GM12878 (cell line): Measurements from ENCODE around the gene LMOD1. TPM values are rescaled to one million over a fixed set of nuclear protein-coding genes. Genes with fewer than 3 reads are reported as not detected.

ENCODE experiments used
- ATF2 ChIP-seq: IDR thresholded peaks from 2 replicates; pipeline ENCODE4 v1.6.1; 2012; ENCODE audit warnings: low read length, inconsistent platforms
- BCL11A ChIP-seq: IDR thresholded peaks from 2 replicates; pipeline ENCODE4 v1.6.1; 2011; ENCODE audit warnings: low read depth, low read length
- BMI1 ChIP-seq: fragments of 450-650 bp; IDR thresholded peaks from 2 replicates; pipeline ENCODE4 v1.6.1; 2016; ENCODE audit warnings: mild to moderate bottlenecking, moderate library complexity, borderline replicate concordance
- CBX5 ChIP-seq: sonication (generic); IDR thresholded peaks from 2 replicates; pipeline ENCODE4 v1.6.1; 2016; ENCODE audit warnings: low read depth, moderate library complexity, mild to moderate bottlenecking, inconsistent platforms
- CREB1 ChIP-seq: IDR thresholded peaks from 2 replicates; pipeline ENCODE4 v1.6.1; 2012; ENCODE audit warnings: low read depth, mild to moderate bottlenecking, inconsistent platforms
- CREM ChIP-seq: IDR thresholded peaks from 2 replicates; pipeline ENCODE4 v1.6.1; 2014; ENCODE audit warnings: antibody characterized with exemption, low read depth
- E2F4 ChIP-seq: IDR thresholded peaks from 2 replicates; pipeline ENCODE4 v1.6.1; 2012; ENCODE audit warnings: low read depth, low read length, improper control_type of control experiment
- ESRRA ChIP-seq: IDR thresholded peaks from 2 replicates; pipeline ENCODE4 v1.6.1; 2012; ENCODE audit warnings: mild to moderate bottlenecking, low read length, improper control_type of control experiment
- ETV6 ChIP-seq, 2 experiments: fragments of 450-650 bp in 1 of 2; IDR thresholded peaks in 1 of 2; conservative IDR thresholded peaks in 1 of 2; 2 replicates each; pipeline ENCODE4 v1.6.1; 2014; ENCODE audit warnings: antibody characterized with exemption in 1 of 2, borderline replicate concordance in 1 of 2, low read depth in 1 of 2, mild to moderate bottlenecking in 1 of 2, moderate library complexity in 1 of 2
- FOXK2 ChIP-seq: fragments of 450-650 bp; IDR thresholded peaks from 2 replicates; pipeline ENCODE4 v1.6.1; 2017; ENCODE audit warnings: mild to moderate bottlenecking, moderate library complexity
- FOXM1 ChIP-seq: IDR thresholded peaks from 2 replicates; pipeline ENCODE4 v1.6.1; 2012; ENCODE audit warnings: low read depth, mild to moderate bottlenecking, inconsistent platforms, low read length, moderate library complexity
- HDAC2 ChIP-seq: fragments of 200-600 bp; sonication (generic); IDR thresholded peaks from 2 replicates; pipeline ENCODE4 v1.6.1; 2017
- IKZF2 ChIP-seq, 2 experiments: fragments of 450-650 bp; IDR thresholded peaks; 2 replicates each; pipeline ENCODE4 v1.6.1; 2017; ENCODE audit warnings: mild to moderate bottlenecking in 2 of 2, moderate library complexity in 2 of 2
- MYB ChIP-seq: fragments of 150-350 bp; IDR thresholded peaks from 2 replicates; pipeline ENCODE4 v1.6.1; 2014; ENCODE audit warnings: mild to moderate bottlenecking, low read depth, low read length, borderline replicate concordance
- NKRF ChIP-seq: fragments of 450-650 bp; conservative IDR thresholded peaks from 2 replicates; pipeline ENCODE4 v1.6.1; 2017; ENCODE audit warnings: mild to moderate bottlenecking, moderate library complexity
- PBX3 ChIP-seq: IDR thresholded peaks from 2 replicates; pipeline ENCODE4 v1.6.1; 2011; ENCODE audit warnings: mild to moderate bottlenecking, low read depth, low read length, moderate library complexity; ENCODE audit not compliant: insufficient replicate concordance
- RBBP5 ChIP-seq: fragments of 200-600 bp; sonication (generic); conservative IDR thresholded peaks from 2 replicates; pipeline ENCODE4 v1.6.1; 2016
- RELB ChIP-seq: fragments of 450-650 bp; IDR thresholded peaks from 2 replicates; pipeline ENCODE4 v1.6.1; 2017; ENCODE audit warnings: low read depth, mild to moderate bottlenecking, moderate library complexity
- SP1 ChIP-seq: IDR thresholded peaks from one replicate; pipeline ENCODE4 v1.6.1; 2011; ENCODE audit warnings: low read depth, low read length
- SPI1 ChIP-seq: IDR thresholded peaks from 2 replicates; pipeline ENCODE4 v1.6.1; 2011; ENCODE audit warnings: low read depth, mild to moderate bottlenecking, low read length, moderate library complexity, borderline replicate concordance; ENCODE audit not compliant: insufficient read depth
- SUPT20H ChIP-seq: IDR thresholded peaks from 2 replicates; pipeline ENCODE4 v1.6.1; 2011; ENCODE audit warnings: low read depth, mild to moderate bottlenecking, low read length, moderate library complexity, borderline replicate concordance; ENCODE audit not compliant: control insufficient read depth
- SUZ12 ChIP-seq: fragments of 200-600 bp; sonication (generic); IDR thresholded peaks from one replicate; pipeline ENCODE4 v1.6.1; 2018; ENCODE audit warnings: antibody characterized with exemption, mild to moderate bottlenecking; ENCODE audit not compliant: unreplicated experiment
- ZSCAN29 ChIP-seq: fragments of 450-650 bp; IDR thresholded peaks from 2 replicates; pipeline ENCODE4 v1.6.1; 2017; ENCODE audit warnings: mild to moderate bottlenecking, moderate library complexity
- ZZZ3 ChIP-seq: IDR thresholded peaks from 2 replicates; pipeline ENCODE4 v1.6.1; 2011; ENCODE audit warnings: low read depth; ENCODE audit not compliant: control insufficient read depth, insufficient read length
- polyA plus RNA-seq, 11 experiments: library from polyadenylated mRNA; depleted of rRNA in 4 of 11; unstranded in 6 of 11; stranded (reverse) in 5 of 11; fragments of >200 nt; fragmentation: Nextera tagmentation in 4 of 11; fragmentation: Illumina TruSeq in 1 of 11; extraction: Ambion mirVana in 4 of 11; extraction: Trizol in 1 of 11; gene quantifications; 1 replicate in 1 of 11; 2 replicates in 10 of 11; pipeline versions ENCODE4 v1.2.1 to v1.2.3, GENCODE V29; 2011 to 2016; ENCODE audit warnings: inconsistent platforms in 2 of 11, missing spikeins in 2 of 11, low read depth in 1 of 11
- total RNA-seq, 4 experiments: library from RNA; depleted of rRNA in 3 of 4; stranded (reverse); fragments of >200 nt in 3 of 4; fragmentation: Illumina TruSeq in 1 of 4; extraction: Trizol in 1 of 4; gene quantifications; 2 replicates each; pipeline versions ENCODE4 v1.2.1 to v1.2.3, GENCODE V29; 2013 to 2021

Gene LMOD1
- total and polyA plus RNA-seq, 10 of the 15 experiments (the other 5 are each of a cell fraction or from before 2014, with no cell fraction given), result 0.15 TPM; not detected in 9

GRCh38 chr1:201955009-201955728 is 8.8 kb upstream of the LMOD1 start, which contains the start of gene TIMM17A (continued):
- peak; percentile 69 for TF ChIP-seq SPI1
- TF ChIP-seq ZSCAN29, result no peak
- 0 out of 2 replicates have a peak, but pooled peaks have one; percentile 33 for TF ChIP-seq FOXK2
- TF ChIP-seq ZZZ3, result no peak
- no peak; the same call in 1 of the 2 replicates for TF ChIP-seq HDAC2
- peak; percentile 53 to 69 for TF ChIP-seq IKZF2 (IDR thresholded peaks at IDR 0.05)
- no peak for TF ChIP-seq MYB
- TF ChIP-seq E2F4, result 0 out of 2 replicates have a peak, but pooled peaks have one; percentile 11
- peak; percentile 80 for TF ChIP-seq CREB1
- TF ChIP-seq ATF2, result no peak
- no peak for TF ChIP-seq PBX3
- TF ChIP-seq ETV6 (conservative IDR thresholded peaks at IDR 0.05 in 1 of 2, IDR thresholded peaks at IDR 0.05 in 1 of 2; ENCODE audit: borderline replicate concordance in 1 of 2, low read depth in 1 of 2), result no peak
- TF ChIP-seq NKRF, result no peak; the same call in 1 of the 2 replicates
- TF ChIP-seq SUPT20H, result no peak
- TF ChIP-seq RELB, result peak; percentile 98
- TF ChIP-seq BMI1, result no peak
- no peak for TF ChIP-seq RBBP5
- TF ChIP-seq FOXM1, result no peak
- TF ChIP-seq ESRRA, result no peak
- TF ChIP-seq CREM, result peak; percentile 84
- TF ChIP-seq SUZ12, result no peak
- TF ChIP-seq CBX5, result no peak
- TF ChIP-seq BCL11A, result peak; percentile 40; the same call in 1 of the 2 replicates
- peak; percentile 91 for TF ChIP-seq SP1
